ENCODE measurements around the gene ACBD6. TPM values are rescaled to one million over a fixed set of nuclear protein-coding genes. Genes with fewer than 3 reads are reported as not detected.
A peak's percentile ranks its signal among the peaks of the same experiment; 100 is the strongest.

The ACBD6 gene
- total RNA-seq, 5 donors from 2014 or later (not counting 1 experiment from before 2014, with no cell fraction given), result 44.3 to 58.5 (median 53.0) TPM

- peaks cover 58% of the 10 kb centered on the region for H3K36me3 Mint-ChIP-seq
- DNase-seq (no peak), ATAC-seq (replicated peaks in 1 of 4) (no peak)
- Histone ChIP-seq H3K27ac (ENCODE audit: low read length) (no peak overlapping the region), H3K9me3 (no peaks in the 10 kb centered on the region), H3K4me3 (ENCODE audit: control insufficient read depth in 1 of 2, extremely low read depth in 1 of 2, low read length in 1 of 2) (no peak overlapping the region), H3K36me3 (ENCODE audit: control insufficient read depth in 2 of 2, extremely low read depth in 1 of 2, insufficient read depth in 1 of 2, low read length in 1 of 2) (peaks cover 2 to 17% of the 10 kb centered on the region in 2 donors), H3K27me3 (replicated peaks in 1 of 2; ENCODE audit: control insufficient read depth in 2 of 2, extremely low read depth in 1 of 2, insufficient read depth in 2 of 2, low read length in 1 of 2) (no peaks in the 10 kb centered on the region), H3K4me1 (ENCODE audit: control insufficient read depth in 1 of 2, extremely low read depth in 1 of 2, insufficient read depth in 2 of 2, low read length in 2 of 2) (no peaks in the 10 kb centered on the region)
- POLR2A ChIA-PET, result no interaction called here
- H3K4me1 Mint-ChIP-seq, result no peaks in the 10 kb centered on the region
- no peak overlapping the region for H3K27ac Mint-ChIP-seq
- no peaks in the 10 kb centered on the region for H3K27me3 Mint-ChIP-seq
- WGBS (ENCODE audit: insufficient coverage), result no CpG with 5 or more reads among the region's 1 CpG
- H3K9me3 Mint-ChIP-seq, result no peaks in the 10 kb centered on the region
- CTCF ChIA-PET, result interaction anchor here in 1 of 2 donors (1.1 kb wide), 1 partner anchor 26 kb away, joined by 3 read pairs; no protein-coding TSS in a partner anchor
- no peak overlapping the region for H3K4me3 Mint-ChIP-seq
Measured at GRCh38 chr1:180279651-180280050, 222.7 kb downstream of the ACBD6 start.

GRCh38 chr1:180278596-180279395 is 223.6 kb downstream of the ACBD6 start:
- H3K27ac Mint-ChIP-seq, result no peak overlapping the region
- CTCF ChIA-PET, result interaction anchor here in 1 of 2 donors (1.1 kb wide), 1 partner anchor 25 kb away, joined by 3 read pairs; no protein-coding TSS in a partner anchor

GRCh38 chr1:180278194-180278515 is 224.2 kb downstream of the ACBD6 start:
- Histone ChIP-seq H3K36me3 (ENCODE audit: control insufficient read depth in 2 of 2, extremely low read depth in 1 of 2, insufficient read depth in 1 of 2, low read length in 1 of 2) (peaks cover 7 to 25% of the 10 kb centered on the region in 2 donors), H3K27me3 (replicated peaks in 1 of 2; ENCODE audit: control insufficient read depth in 2 of 2, extremely low read depth in 1 of 2, insufficient read depth in 2 of 2, low read length in 1 of 2) (no peaks in the 10 kb centered on the region), H3K9me3 (no peaks in the 10 kb centered on the region), H3K4me3 (ENCODE audit: control insufficient read depth in 1 of 2, extremely low read depth in 1 of 2, low read length in 1 of 2) (no peak overlapping the region), H3K4me1 (ENCODE audit: control insufficient read depth in 1 of 2, extremely low read depth in 1 of 2, insufficient read depth in 2 of 2, low read length in 2 of 2) (no peaks in the 10 kb centered on the region), H3K27ac (ENCODE audit: low read length) (no peak overlapping the region)
- WGBS (ENCODE audit: insufficient coverage), result no CpG with 5 or more reads among the region's 2 CpGs
- ChIA-PET CTCF (interaction anchor here in 1 of 2 donors (0.7 kb wide), 1 partner anchor 642 kb away, joined by 4 read pairs; no protein-coding TSS in a partner anchor), POLR2A (no interaction called here)
- Mint-ChIP-seq H3K4me1 (no peaks in the 10 kb centered on the region), H3K27ac (no peak overlapping the region), H3K4me3 (no peak overlapping the region), H3K27me3 (no peaks in the 10 kb centered on the region), H3K9me3 (no peaks in the 10 kb centered on the region), H3K36me3 (peaks cover 63% of the 10 kb centered on the region)
- DNase-seq (no peak), ATAC-seq (replicated peaks in 1 of 4) (no peak)

More at GRCh38 chr1:180278596-180279395, 223.6 kb downstream of the ACBD6 start:
- DNase-seq (no peak), ATAC-seq (replicated peaks in 1 of 4) (no peak)
- H3K27ac ChIP-seq (ENCODE audit: low read length), result no peak overlapping the region
- no peak overlapping the region for H3K4me3 ChIP-seq (ENCODE audit: control insufficient read depth in 1 of 2, extremely low read depth in 1 of 2, low read length in 1 of 2)
- no peaks in the 10 kb centered on the region for H3K4me1 ChIP-seq (ENCODE audit: control insufficient read depth in 1 of 2, extremely low read depth in 1 of 2, insufficient read depth in 2 of 2, low read length in 2 of 2)
- POLR2A ChIA-PET, result interaction anchor here in 1 of 2 donors (0.5 kb wide), 1 partner anchor 8 kb away, joined by 11 read pairs; no protein-coding TSS in a partner anchor
- no peaks in the 10 kb centered on the region for H3K4me1 Mint-ChIP-seq
- H3K4me3 Mint-ChIP-seq, result no peak overlapping the region
- peaks cover 6 to 25% of the 10 kb centered on the region in 2 donors for H3K36me3 ChIP-seq (ENCODE audit: control insufficient read depth in 2 of 2, extremely low read depth in 1 of 2, insufficient read depth in 1 of 2, low read length in 1 of 2)
- no peaks in the 10 kb centered on the region for H3K27me3 ChIP-seq (replicated peaks in 1 of 2; ENCODE audit: control insufficient read depth in 2 of 2, extremely low read depth in 1 of 2, insufficient read depth in 2 of 2, low read length in 1 of 2)
- WGBS (ENCODE audit: insufficient coverage), result 80% methylated on average over 2 of the region's 9 CpGs
- peaks cover 62% of the 10 kb centered on the region for H3K36me3 Mint-ChIP-seq
- H3K9me3 Mint-ChIP-seq, result no peaks in the 10 kb centered on the region
- H3K27me3 Mint-ChIP-seq, result no peaks in the 10 kb centered on the region
- H3K9me3 ChIP-seq, result no peaks in the 10 kb centered on the region

GRCh38 chr1:180277476-180278193 is 224.7 kb downstream of the ACBD6 start:
- ChIA-PET CTCF (interaction anchor here in 1 of 2 donors (0.7 kb wide), 1 partner anchor 642 kb away, joined by 4 read pairs; no protein-coding TSS in a partner anchor), POLR2A (no interaction called here)
- Histone ChIP-seq H3K27ac (ENCODE audit: low read length) (no peak overlapping the region), H3K36me3 (ENCODE audit: control insufficient read depth in 2 of 2, extremely low read depth in 1 of 2, insufficient read depth in 1 of 2, low read length in 1 of 2) (peaks cover 7 to 25% of the 10 kb centered on the region in 2 donors), H3K4me3 (ENCODE audit: control insufficient read depth in 1 of 2, extremely low read depth in 1 of 2, low read length in 1 of 2) (no peak overlapping the region), H3K27me3 (replicated peaks in 1 of 2; ENCODE audit: control insufficient read depth in 2 of 2, extremely low read depth in 1 of 2, insufficient read depth in 2 of 2, low read length in 1 of 2) (no peaks in the 10 kb centered on the region), H3K9me3 (no peaks in the 10 kb centered on the region), H3K4me1 (ENCODE audit: control insufficient read depth in 1 of 2, extremely low read depth in 1 of 2, insufficient read depth in 2 of 2, low read length in 2 of 2) (no peaks in the 10 kb centered on the region)
- Mint-ChIP-seq H3K4me3 (no peak overlapping the region), H3K4me1 (no peaks in the 10 kb centered on the region), H3K27ac (peak overlapping the region in 1 of 2 donors; percentile 25), H3K27me3 (no peaks in the 10 kb centered on the region), H3K36me3 (peaks cover 63% of the 10 kb centered on the region), H3K9me3 (no peaks in the 10 kb centered on the region)
- DNase-seq, result no peak
- no peak for ATAC-seq (replicated peaks in 1 of 4)
- 100% methylated on average over 1 of the region's 5 CpGs for WGBS (ENCODE audit: insufficient coverage)

- H3K9me3 ChIP-seq, result no peaks in the 10 kb centered on the region
- no peaks in the 10 kb centered on the region for H3K27me3 ChIP-seq (replicated peaks in 1 of 2; ENCODE audit: control insufficient read depth in 2 of 2, extremely low read depth in 1 of 2, insufficient read depth in 2 of 2, low read length in 1 of 2)
- 100% methylated on average over 4 of the region's 5 CpGs for WGBS (ENCODE audit: insufficient coverage)
- no peaks in the 10 kb centered on the region for H3K4me1 ChIP-seq (ENCODE audit: control insufficient read depth in 1 of 2, extremely low read depth in 1 of 2, insufficient read depth in 2 of 2, low read length in 2 of 2)
- no peak for ATAC-seq (replicated peaks in 1 of 4)
- POLR2A ChIA-PET, result no interaction called here
- no peaks in the 10 kb centered on the region for H3K27me3 Mint-ChIP-seq
- no peak overlapping the region for H3K4me3 Mint-ChIP-seq
- no peaks in the 10 kb centered on the region for H3K9me3 Mint-ChIP-seq
- H3K36me3 ChIP-seq (ENCODE audit: control insufficient read depth in 2 of 2, extremely low read depth in 1 of 2, insufficient read depth in 1 of 2, low read length in 1 of 2), result peaks cover 7 to 21% of the 10 kb centered on the region in 2 donors
- CTCF ChIA-PET, result no interaction called here
- H3K36me3 Mint-ChIP-seq, result peaks cover 51% of the 10 kb centered on the region
- no peak overlapping the region for H3K4me3 ChIP-seq (ENCODE audit: control insufficient read depth in 1 of 2, extremely low read depth in 1 of 2, low read length in 1 of 2)
- no peak overlapping the region for H3K27ac Mint-ChIP-seq
- no peak overlapping the region for H3K27ac ChIP-seq (ENCODE audit: low read length)
- H3K4me1 Mint-ChIP-seq, result no peaks in the 10 kb centered on the region
- no peak for DNase-seq
Measured at GRCh38 chr1:180275726-180276125, 226.7 kb downstream of the ACBD6 start.

DNA sequence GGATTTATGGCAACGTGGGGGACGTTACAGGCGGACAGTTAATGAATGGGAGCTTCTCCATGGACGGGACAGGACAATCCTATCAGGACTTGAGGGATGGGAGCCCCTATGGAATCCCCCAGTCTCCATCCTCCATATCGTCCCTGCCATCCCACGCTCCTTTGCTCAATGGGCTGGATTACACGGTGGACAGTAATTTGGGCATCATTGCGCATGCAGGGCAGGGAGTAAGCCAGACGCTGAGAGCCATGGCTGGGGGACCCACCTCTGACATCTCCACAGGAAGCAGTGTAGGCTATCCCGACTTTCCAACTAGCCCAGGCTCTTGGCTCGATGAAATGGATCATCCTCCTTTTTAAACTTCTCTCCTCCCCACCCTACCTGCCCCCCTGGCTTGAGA is 228.2 kb downstream of the ACBD6 start:
- H3K4me1 ChIP-seq (ENCODE audit: control insufficient read depth in 1 of 2, extremely low read depth in 1 of 2, insufficient read depth in 2 of 2, low read length in 2 of 2), result no peaks in the 10 kb centered on the region
- no peak for ATAC-seq (replicated peaks in 1 of 4)
- no peak overlapping the region for H3K4me3 Mint-ChIP-seq
- H3K9me3 Mint-ChIP-seq, result no peaks in the 10 kb centered on the region
- POLR2A ChIA-PET, result no interaction called here
- peaks cover 45% of the 10 kb centered on the region for H3K36me3 Mint-ChIP-seq
- H3K27me3 Mint-ChIP-seq, result no peaks in the 10 kb centered on the region
- H3K27ac ChIP-seq (ENCODE audit: low read length), result no peak overlapping the region
- H3K4me3 ChIP-seq (ENCODE audit: control insufficient read depth in 1 of 2, extremely low read depth in 1 of 2, low read length in 1 of 2), result no peak overlapping the region
- CTCF ChIA-PET, result no interaction called here
- no peaks in the 10 kb centered on the region for H3K4me1 Mint-ChIP-seq
- H3K9me3 ChIP-seq, result no peaks in the 10 kb centered on the region
- 96% methylated on average over 7 of the region's 11 CpGs for WGBS (ENCODE audit: insufficient coverage)
- H3K27ac Mint-ChIP-seq, result no peak overlapping the region
- no peaks in the 10 kb centered on the region for H3K27me3 ChIP-seq (replicated peaks in 1 of 2; ENCODE audit: control insufficient read depth in 2 of 2, extremely low read depth in 1 of 2, insufficient read depth in 2 of 2, low read length in 1 of 2)
- H3K36me3 ChIP-seq (ENCODE audit: control insufficient read depth in 2 of 2, extremely low read depth in 1 of 2, insufficient read depth in 1 of 2, low read length in 1 of 2), result peaks cover 7 to 18% of the 10 kb centered on the region in 2 donors
- DNase-seq, result no peak

Data from T-cell (primary cell).